IMR-90 (cell line): Measurements from ENCODE around the gene BEAN1. TPM values are rescaled to one million over a fixed set of nuclear protein-coding genes. Genes with fewer than 3 reads are reported as not detected.

Experiments used
- ATAC-seq: fragments of 200-7000 bp; cut with Tn5 transposase; 2 replicates; pipeline ENCODE4 v1.9.1; 2020; ENCODE audit warnings: low read depth, mild to moderate bottlenecking, moderate library complexity
- BruUV-seq: library from RNA; stranded (reverse); fragments of 400-500 nt; replicated peaks from 2 replicates; lab custom pipeline; 2021; lab: Mats Ljungman, UMichigan
- CTCF ChIA-PET: fragments of 300-600 bp; formaldehyde crosslinking; extraction: SDS; loops from one replicate; lab custom pipeline; 2021; ENCODE audit warnings: antibody characterized with exemption; lab: Yijun Ruan, JAX
- POLR2A ChIA-PET: fragments of 300-600 bp; sonication (Branson Sonifier 250); formaldehyde crosslinking; loops from one replicate; lab custom pipeline; 2022; ENCODE audit warnings: antibody characterized with exemption; ENCODE audit not compliant: unreplicated experiment; lab: Charles Lee
- DNase-seq: peaks from one replicate; pipeline ENCODE4 v3.0.0; 2013
- H2AFZ ChIP-seq: replicated peaks from 2 replicates; pipeline ENCODE3; 2013; ENCODE audit warnings: low read length, mild to moderate bottlenecking; ENCODE audit not compliant: poor library complexity
- H2AK5ac ChIP-seq: 2 replicates; pipeline ENCODE4 v1.6.1; 2013; ENCODE audit warnings: low read depth, low read length, inconsistent platforms
- H2AK9ac ChIP-seq: replicated peaks from 2 replicates; pipeline ENCODE3; 2013; ENCODE audit warnings: mild to moderate bottlenecking, low read depth, low read length, moderate library complexity; ENCODE audit not compliant: poor library complexity
- H2BK120ac ChIP-seq: 2 replicates; pipeline ENCODE4 v1.6.1; 2013; ENCODE audit warnings: low read depth, low read length, inconsistent platforms
- H2BK15ac ChIP-seq: 3 replicates; pipeline ENCODE4 v1.6.1; 2013; ENCODE audit warnings: low read depth, low read length, inconsistent platforms
- H2BK20ac ChIP-seq: 2 replicates; pipeline ENCODE4 v1.6.1; 2013; ENCODE audit warnings: low read depth, mild to moderate bottlenecking, inconsistent platforms, low read length, moderate library complexity
- H2BK5ac ChIP-seq: 2 replicates; pipeline ENCODE4 v1.6.1; 2013; ENCODE audit warnings: mild to moderate bottlenecking, low read depth, low read length, inconsistent platforms; ENCODE audit not compliant: poor library complexity, severe bottlenecking
- H3K14ac ChIP-seq: replicated peaks from 2 replicates; pipeline ENCODE4 v1.6.1; 2013; ENCODE audit warnings: low read depth, low read length, inconsistent platforms
- H3K18ac ChIP-seq: 2 replicates; pipeline ENCODE4 v1.6.1; 2013; ENCODE audit warnings: low read depth, low read length, control low read depth
- H3K23ac ChIP-seq: 2 replicates; pipeline ENCODE4 v1.6.1; 2013; ENCODE audit warnings: low read depth, low read length, inconsistent platforms
- H3K27ac ChIP-seq: 2 replicates; pipeline ENCODE4 v1.5.1; 2013; ENCODE audit warnings: mild to moderate bottlenecking, control low read depth, low read length; ENCODE audit not compliant: insufficient read depth
- H3K27me3 ChIP-seq: 2 replicates; pipeline ENCODE4 v1.6.1; 2013; ENCODE audit warnings: low read length; ENCODE audit not compliant: control insufficient read depth, insufficient read depth
- H3K36me3 ChIP-seq: 2 replicates; pipeline ENCODE4 v1.6.1; 2013; ENCODE audit warnings: low read length, mixed read lengths; ENCODE audit not compliant: control insufficient read depth, insufficient read depth
- H3K4ac ChIP-seq: 2 replicates; pipeline ENCODE4 v1.6.1; 2013; ENCODE audit warnings: low read depth, low read length, inconsistent platforms
- H3K4me1 ChIP-seq: 2 replicates; pipeline ENCODE4 v1.6.1; 2013; ENCODE audit warnings: low read length, mixed read lengths; ENCODE audit not compliant: control insufficient read depth, insufficient read depth
- H3K4me2 ChIP-seq: 2 replicates; pipeline ENCODE4 v1.6.1; 2013; ENCODE audit warnings: low read depth, mild to moderate bottlenecking, control low read depth, low read length, moderate library complexity
- H3K4me3 ChIP-seq: 2 replicates; pipeline ENCODE4 v1.5.1; 2013; ENCODE audit warnings: low read depth, mild to moderate bottlenecking, control low read depth, low read length, moderate library complexity; ENCODE audit not compliant: insufficient read depth
- H3K56ac ChIP-seq: 2 replicates; pipeline ENCODE4 v1.6.1; 2013; ENCODE audit warnings: low read length, inconsistent platforms; ENCODE audit not compliant: insufficient read depth; ENCODE audit errors: extremely low read depth
- H3K79me1 ChIP-seq, 2 experiments: 2 replicates each; pipeline ENCODE4 v1.6.1; 2013; ENCODE audit warnings: low read length in 2 of 2, inconsistent platforms in 1 of 2, low read depth in 1 of 2
- H3K9ac ChIP-seq: 2 replicates; pipeline ENCODE4 v1.6.1; 2013; ENCODE audit warnings: low read depth, low read length, control low read depth
- H3K9me1 ChIP-seq: 2 replicates; pipeline ENCODE4 v1.6.1; 2013; ENCODE audit warnings: low read length, inconsistent platforms; ENCODE audit not compliant: insufficient read depth
- H3K9me3 ChIP-seq: 2 replicates; pipeline ENCODE4 v1.6.1; 2013; ENCODE audit warnings: low read length; ENCODE audit not compliant: control insufficient read depth, insufficient read depth
- H4K20me1 ChIP-seq: 2 replicates; pipeline ENCODE4 v1.6.1; 2013; ENCODE audit warnings: low read length, inconsistent platforms; ENCODE audit not compliant: insufficient read depth
- H4K5ac ChIP-seq: 2 replicates; pipeline ENCODE4 v1.6.1; 2013; ENCODE audit warnings: mild to moderate bottlenecking, low read depth, low read length, control low read depth
- H4K8ac ChIP-seq, 2 experiments: 2 replicates each; pipeline ENCODE4 v1.6.1; 2013; ENCODE audit warnings: low read depth in 2 of 2, low read length in 2 of 2, control low read depth in 1 of 2, inconsistent platforms in 1 of 2
- H4K91ac ChIP-seq: 2 replicates; pipeline ENCODE4 v1.6.1; 2013; ENCODE audit warnings: low read depth, low read length, inconsistent platforms; ENCODE audit not compliant: insufficient read depth
- CEBPB ChIP-seq: IDR thresholded peaks from 2 replicates; pipeline ENCODE4 v1.6.1; 2012; ENCODE audit warnings: low read depth, low read length, improper control_type of control experiment
- CHD1 ChIP-seq: IDR thresholded peaks from 2 replicates; pipeline ENCODE4 v1.6.1; 2012; ENCODE audit warnings: low read depth, low read length, improper control_type of control experiment
- ELK1 ChIP-seq: fragments of 150-350 bp; IDR thresholded peaks from 2 replicates; pipeline ENCODE4 v1.6.1; 2016; ENCODE audit warnings: low read depth, mild to moderate bottlenecking, low read length, moderate library complexity, borderline replicate concordance
- FOS ChIP-seq: fragments of 150-350 bp; IDR thresholded peaks from 2 replicates; pipeline ENCODE4 v1.6.1; 2016; ENCODE audit warnings: low read depth, low read length
- MAFK ChIP-seq: IDR thresholded peaks from 2 replicates; pipeline ENCODE4 v1.6.1; 2012; ENCODE audit warnings: low read depth, low read length, improper control_type of control experiment
- MAZ ChIP-seq: IDR thresholded peaks from 2 replicates; pipeline ENCODE4 v1.6.1; 2012; ENCODE audit warnings: low read depth, mild to moderate bottlenecking, low read length, improper control_type of control experiment, moderate library complexity, borderline replicate concordance
- MXI1 ChIP-seq: IDR thresholded peaks from 2 replicates; pipeline ENCODE4 v1.6.1; 2012; ENCODE audit warnings: low read depth, mild to moderate bottlenecking, low read length, moderate library complexity, borderline replicate concordance
- NFE2L2 ChIP-seq: fragments of 150-350 bp; IDR thresholded peaks from 2 replicates; pipeline ENCODE4 v1.6.1; 2016; ENCODE audit warnings: low read depth, mild to moderate bottlenecking, low read length
- POLR2A ChIP-seq: IDR thresholded peaks from 2 replicates; pipeline ENCODE4 v1.6.1; 2012; ENCODE audit warnings: mild to moderate bottlenecking, low read depth, low read length
- RCOR1 ChIP-seq: IDR thresholded peaks from 2 replicates; pipeline ENCODE4 v1.6.1; 2012; ENCODE audit warnings: mild to moderate bottlenecking, low read length, improper control_type of control experiment; ENCODE audit not compliant: insufficient replicate concordance
- RFX5 ChIP-seq: IDR thresholded peaks from 2 replicates; pipeline ENCODE4 v1.8.0; 2012; ENCODE audit warnings: low read depth, mild to moderate bottlenecking, low read length, moderate library complexity
- SMC3 ChIP-seq: fragments of 150-350 bp; IDR thresholded peaks from 2 replicates; pipeline ENCODE4 v1.6.1; 2016; ENCODE audit warnings: low read depth, mild to moderate bottlenecking, antibody characterized with exemption, low read length, moderate library complexity
- WGBS, 2 experiments: methylation state at CpG; one replicate each; pipeline versions ENCODE4 v1.1.5 to v1.1.7; 2013; ENCODE audit warnings: missing lambda C conversion rate in 2 of 2; ENCODE audit not compliant: insufficient read length in 1 of 2; ENCODE audit errors: extremely low coverage in 2 of 2; 5-methylcytosine and 5-hydroxymethylcytosine counted together
- dilution Hi-C: fragments of 300-500 bp; cut with HindIII; formaldehyde crosslinking; loops from one replicate; pipeline ENCODE4 v1.14.3; 2018; ENCODE audit warnings: low sequenced_read_pairs; ENCODE audit not compliant: unreplicated experiment
- in situ Hi-C: fragments of 300-500 bp; cut with MboI; formaldehyde crosslinking; loops from 3 replicates; pipeline ENCODE4 v1.14.3; 2019; ENCODE audit warnings: low sequenced_read_pairs, inconsistent platforms, mixed read lengths
- intact Hi-C: fragments of 100-400 bp; cut with micrococcal nuclease; formaldehyde crosslinking; loops from 2 replicates; pipeline ENCODE4 v1.10.0; 2022
- polyA plus RNA-seq, 3 experiments: library from polyadenylated mRNA; depleted of rRNA; stranded (reverse); fragments of >200 nt; gene quantifications; 2 replicates each; pipeline ENCODE4 v1.2.3, GENCODE V29; 2012; ENCODE audit warnings: low replicate concordance in 1 of 3
- total RNA-seq: library from RNA; depleted of rRNA; stranded (reverse); fragments of >200 nt; gene quantifications from 2 replicates; pipeline ENCODE4 v1.2.3, GENCODE V29; 2012

BEAN1 gene
- total and polyA plus RNA-seq, 2 of the 4 experiments (the other 2 are of a cell fraction), result not detected

GRCh38 chr16:66489818-66490217 lies 62.7 kb downstream of the BEAN1 start:
- 0 out of 2 replicates have a peak, but pooled peaks cover 3% of the 10 kb centered on the region for H3K9me3 ChIP-seq
- H3K9me1 ChIP-seq, result 0 out of 2 replicates have a peak, but pooled peaks cover 3% of the 10 kb centered on the region
- no peak for TF ChIP-seq RCOR1
- no peak for TF ChIP-seq POLR2A
- no peak for TF ChIP-seq NFE2L2
- TF ChIP-seq CHD1, result no peak
- no peak for TF ChIP-seq RFX5
- TF ChIP-seq MAZ, result no peak
- no peak for TF ChIP-seq ELK1
- no peak for TF ChIP-seq MAFK
- no peak for TF ChIP-seq SMC3
- TF ChIP-seq CEBPB, result no peak
- TF ChIP-seq FOS, result no peak
- no peak for TF ChIP-seq MXI1
- no peak overlapping the region for H3K23ac ChIP-seq
- CTCF ChIA-PET, result no interaction called here
- intact Hi-C loops (no loop called here), in situ Hi-C loops (loop anchor here (5.0 kb wide), 1 partner anchor 83 kb away; no protein-coding TSS in a partner anchor), dilution Hi-C loops (no loop called here)
- no peak overlapping the region for H4K5ac ChIP-seq
- H2AK9ac ChIP-seq, result no peak overlapping the region
- H3K79me1 ChIP-seq, result no peaks in the 10 kb centered on the region
- H3K4me2 ChIP-seq, result no peak overlapping the region
- DNase-seq (no peak), ATAC-seq (no peak)
- no peak overlapping the region for H2AFZ ChIP-seq
- H4K8ac ChIP-seq, result no peak overlapping the region
- H2BK5ac ChIP-seq, result no peak overlapping the region
- H3K4me1 ChIP-seq, result peaks cover 11% of the 10 kb centered on the region; the same call in 1 of the 2 replicates
- no peak overlapping the region; the same call in 1 of the 2 replicates for H2AK5ac ChIP-seq
- H4K20me1 ChIP-seq, result no peaks in the 10 kb centered on the region
- BruUV-seq, result no TSS peak
- no peak overlapping the region for H2BK15ac ChIP-seq
- H2BK20ac ChIP-seq, result no peak overlapping the region
- H3K18ac ChIP-seq, result no peak overlapping the region
- no peak overlapping the region for H3K14ac ChIP-seq
- no peaks in the 10 kb centered on the region for H3K27me3 ChIP-seq
- no peak overlapping the region for H2BK120ac ChIP-seq
- no peak overlapping the region for H4K91ac ChIP-seq
- H3K56ac ChIP-seq, result no peak overlapping the region
- no peaks in the 10 kb centered on the region for H3K36me3 ChIP-seq
- WGBS, 2 experiments, result 67% methylated on average over 1 of the region's 5 CpGs; no CpG with 5 or more reads in 1 of the 2 experiments
- H3K9ac ChIP-seq, result no peak overlapping the region
- no peak overlapping the region for H3K27ac ChIP-seq
- H3K4me3 ChIP-seq, result no peak overlapping the region
- no peak overlapping the region for H3K4ac ChIP-seq
- POLR2A ChIA-PET, result no interaction called here
